ENCODE measurements around the gene ANKRD52. TPM values are rescaled to one million over a fixed set of nuclear protein-coding genes. Genes with fewer than 3 reads are reported as not detected.

ANKRD52 gene
- total and polyA plus RNA-seq, 2 donors (not counting 3 experiments of a cell fraction or from before 2014, with no cell fraction given), result 30.8 to 62.0 TPM

DNA sequence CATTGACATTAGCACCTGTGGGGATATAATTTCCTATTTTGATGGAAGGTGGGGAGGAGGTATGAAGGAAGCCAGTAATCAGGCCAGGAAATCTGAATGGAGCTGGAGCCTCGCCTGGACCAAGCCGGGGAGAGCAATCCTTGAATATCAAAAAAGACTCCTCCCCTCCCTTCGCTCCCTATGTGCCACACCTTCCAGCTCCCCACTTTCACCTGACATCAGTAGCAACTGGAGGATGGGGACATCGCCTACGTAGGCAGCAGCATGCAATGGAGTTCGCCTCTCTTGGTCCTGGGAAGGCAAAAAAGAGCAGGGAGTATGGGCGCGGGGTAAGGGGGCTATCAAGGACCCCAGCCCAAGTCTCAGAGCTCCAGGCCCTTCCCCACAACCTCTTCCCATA is 1.1 kb downstream of the ANKRD52 start:
- intact Hi-C loops (cut with micrococcal nuclease), result no loop called here
- H3K4me3 ChIP-seq (replicated peaks in 1 of 3; ENCODE audit: insufficient read depth in 1 of 3, low read depth in 1 of 3, low read length in 3 of 3), result peak overlapping the region; percentile 84 to 96 (median 91)
- dilution Hi-C loops (cut with MboI; ENCODE audit: extremely low pct_ligation_motif_present, low sequenced_read_pairs), result no loop called here
- no peaks in the 10 kb centered on the region for H4K20me1 ChIP-seq (replicated peaks; ENCODE audit: control insufficient read depth, extremely low read depth, insufficient read depth, low read length)
- no peaks in the 10 kb centered on the region for H3K9me1 ChIP-seq (replicated peaks; ENCODE audit: control insufficient read depth, extremely low read depth, insufficient read depth, low read length)
- CTCF ChIA-PET, result interaction anchor here (0.6 to 4.0 kb wide), 7 partner anchors 9 to 323 kb away, joined by 3 to 50 read pairs (median 4); partner anchors contain the start of genes COQ10A and SMARCC2
- POLR2A ChIA-PET, result no interaction called here
- no peak overlapping the region for H3K27ac ChIP-seq (ENCODE audit: insufficient read depth, low read depth, low read length)
- H3K27me3 ChIP-seq (ENCODE audit: control insufficient read depth in 2 of 2, insufficient read depth in 2 of 2, low read length in 2 of 2), result no peaks in the 10 kb centered on the region
- H3K79me2 ChIP-seq (ENCODE audit: control insufficient read depth, insufficient read depth, low read length), result peaks cover 26% of the 10 kb centered on the region
- DNase-seq (ENCODE audit: low read depth, low spot score) (no peak), FAIRE-seq (no peak)
- H3K9ac ChIP-seq (replicated peaks; ENCODE audit: extremely low read depth, insufficient read depth, low read length), result peak overlapping the region; percentile 81
- H2AFZ ChIP-seq (ENCODE audit: low read depth, low read length), result no peak overlapping the region
- TF ChIP-seq JUN (IDR thresholded peaks at IDR 0.05; ENCODE audit: borderline replicate concordance, insufficient read depth, insufficient read length, low read depth), result no peak
- no peak for TF ChIP-seq MYC (IDR thresholded peaks at IDR 0.05; ENCODE audit: low read depth, low read length)
- no peak for TF ChIP-seq EZH2 (IDR thresholded peaks at IDR 0.05; ENCODE audit: borderline replicate concordance, low read depth, low read length, severe bottlenecking)
- TF ChIP-seq, protein P1, sequence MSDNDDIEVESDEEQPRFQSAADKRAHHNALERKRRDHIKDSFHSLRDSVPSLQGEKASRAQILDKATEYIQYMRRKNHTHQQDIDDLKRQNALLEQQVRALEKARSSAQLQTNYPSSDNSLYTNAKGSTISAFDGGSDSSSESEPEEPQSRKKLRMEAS (IDR thresholded peaks at IDR 0.05; ENCODE audit: insufficient read depth, insufficient read length), result no peak
- TF ChIP-seq, protein P2, sequence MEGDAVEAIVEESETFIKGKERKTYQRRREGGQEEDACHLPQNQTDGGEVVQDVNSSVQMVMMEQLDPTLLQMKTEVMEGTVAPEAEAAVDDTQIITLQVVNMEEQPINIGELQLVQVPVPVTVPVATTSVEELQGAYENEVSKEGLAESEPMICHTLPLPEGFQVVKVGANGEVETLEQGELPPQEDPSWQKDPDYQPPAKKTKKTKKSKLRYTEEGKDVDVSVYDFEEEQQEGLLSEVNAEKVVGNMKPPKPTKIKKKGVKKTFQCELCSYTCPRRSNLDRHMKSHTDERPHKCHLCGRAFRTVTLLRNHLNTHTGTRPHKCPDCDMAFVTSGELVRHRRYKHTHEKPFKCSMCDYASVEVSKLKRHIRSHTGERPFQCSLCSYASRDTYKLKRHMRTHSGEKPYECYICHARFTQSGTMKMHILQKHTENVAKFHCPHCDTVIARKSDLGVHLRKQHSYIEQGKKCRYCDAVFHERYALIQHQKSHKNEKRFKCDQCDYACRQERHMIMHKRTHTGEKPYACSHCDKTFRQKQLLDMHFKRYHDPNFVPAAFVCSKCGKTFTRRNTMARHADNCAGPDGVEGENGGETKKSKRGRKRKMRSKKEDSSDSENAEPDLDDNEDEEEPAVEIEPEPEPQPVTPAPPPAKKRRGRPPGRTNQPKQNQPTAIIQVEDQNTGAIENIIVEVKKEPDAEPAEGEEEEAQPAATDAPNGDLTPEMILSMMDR (IDR thresholded peaks at IDR 0.05; ENCODE audit: extremely low read depth in 1 of 2, insufficient read depth in 1 of 2, low read depth in 1 of 2, low read length in 2 of 2), result no peak
- no peak for TF ChIP-seq GATA2 (IDR thresholded peaks at IDR 0.05; ENCODE audit: insufficient read depth, insufficient read length, low read depth, low read length)
- no peak for TF ChIP-seq FOS (IDR thresholded peaks at IDR 0.05; ENCODE audit: borderline replicate concordance, insufficient read depth, low read length)
- peak overlapping the region; percentile 81 for H3K4me2 ChIP-seq (ENCODE audit: insufficient read depth, low read length)
- H3K36me3 ChIP-seq (ENCODE audit: control insufficient read depth in 2 of 2, extremely low read depth in 1 of 2, insufficient read depth in 2 of 2, low read length in 2 of 2), result peaks cover 22 to 36% of the 10 kb centered on the region in 2 experiments
- peaks cover 18% of the 10 kb centered on the region for H3K4me1 ChIP-seq (ENCODE audit: control insufficient read depth, extremely low read depth, insufficient read depth, low read length)
- BruUV-seq (replicated peaks), result no TSS peak
- H3K9me3 ChIP-seq (replicated peaks; ENCODE audit: control insufficient read depth, insufficient read depth, low read length), result no peaks in the 10 kb centered on the region
